Endothelial cell of umbilical vein (primary cell): Measurements from ENCODE around the gene C12orf43. TPM values are rescaled to one million over a fixed set of nuclear protein-coding genes. Genes with fewer than 3 reads are reported as not detected.

ENCODE experiments used
- BruUV-seq: library from RNA; stranded (reverse); fragments of 400-500 nt; replicated peaks from 2 replicates; lab custom pipeline; 2021; lab: Mats Ljungman, UMichigan
- CTCF ChIA-PET: fragments of 300-600, 350-600 bp; sonication (Branson Sonifier 250); formaldehyde crosslinking; loops from one replicate; lab custom pipeline; 2021; ENCODE audit warnings: antibody characterized with exemption, inconsistent platforms; lab: Charles Lee
- POLR2A ChIA-PET: fragments of 300-600, 350-600 bp; sonication (Branson Sonifier 250); formaldehyde crosslinking; loops from one replicate; lab custom pipeline; 2021; ENCODE audit warnings: antibody characterized with exemption, inconsistent platforms; lab: Charles Lee
- DNase-seq: peaks from one replicate; pipeline ENCODE4 v3.0.0-alpha.2; 2011; ENCODE audit warnings: low read depth, low spot score
- FAIRE-seq: peaks from 2 replicates; lab custom pipeline; 2011; peaks lifted over from hg19 to GRCh38; lab: Jason Lieb, UNC
- H2AFZ ChIP-seq: 2 replicates; pipeline ENCODE4 v1.6.0; 2012; ENCODE audit warnings: low read depth, low read length, control low read depth, inconsistent platforms
- H3K27ac ChIP-seq: 2 replicates; pipeline ENCODE4 v1.5.1; 2011; ENCODE audit warnings: low read depth, mild to moderate bottlenecking, control low read depth, low read length, moderate library complexity; ENCODE audit not compliant: insufficient read depth
- H3K27me3 ChIP-seq, 2 experiments: 2 replicates each; pipeline versions ENCODE4 v1.6.0 to v1.6.1; 2011; ENCODE audit warnings: low read length in 2 of 2, mixed read lengths in 1 of 2; ENCODE audit not compliant: control insufficient read depth in 2 of 2, insufficient read depth in 2 of 2
- H3K36me3 ChIP-seq, 2 experiments: 2 replicates in 1 of 2; 3 replicates in 1 of 2; pipeline ENCODE4 v1.5.1; 2011; ENCODE audit warnings: low read length in 2 of 2, mild to moderate bottlenecking in 1 of 2, moderate library complexity in 1 of 2; ENCODE audit not compliant: control insufficient read depth in 2 of 2, insufficient read depth in 2 of 2; ENCODE audit errors: extremely low read depth in 1 of 2
- H3K4me1 ChIP-seq: 3 replicates; pipeline ENCODE4 v1.5.1; 2011; ENCODE audit warnings: mild to moderate bottlenecking, low read length; ENCODE audit not compliant: control insufficient read depth, insufficient read depth; ENCODE audit errors: extremely low read depth
- H3K4me2 ChIP-seq: 2 replicates; pipeline ENCODE4 v1.6.1; 2011; ENCODE audit warnings: low read length, control low read depth, mixed read lengths; ENCODE audit not compliant: insufficient read depth
- H3K4me3 ChIP-seq, 3 experiments: fragments of 200-600 bp in 1 of 3; sonication (generic), shearing (Covaris generic) in 1 of 3; replicated peaks in 1 of 3; 2 replicates each; pipeline ENCODE4 v1.5.1; 2011 to 2016; ENCODE audit warnings: control low read depth in 3 of 3, low read length in 3 of 3, mild to moderate bottlenecking in 2 of 3, inconsistent platforms in 1 of 3, low read depth in 1 of 3, moderate library complexity in 1 of 3; ENCODE audit not compliant: insufficient read depth in 1 of 3
- H3K79me2 ChIP-seq: 2 replicates; pipeline ENCODE4 v1.6.0; 2012; ENCODE audit warnings: low read length, inconsistent platforms; ENCODE audit not compliant: control insufficient read depth, insufficient read depth
- H3K9ac ChIP-seq: replicated peaks from 2 replicates; pipeline ENCODE3; 2011; ENCODE audit warnings: low read length, control low read depth; ENCODE audit not compliant: insufficient read depth; ENCODE audit errors: extremely low read depth
- H3K9me1 ChIP-seq: replicated peaks from 3 replicates; pipeline ENCODE4 v1.6.0; 2011; ENCODE audit warnings: mild to moderate bottlenecking, low read length; ENCODE audit not compliant: control insufficient read depth, insufficient read depth; ENCODE audit errors: extremely low read depth
- H3K9me3 ChIP-seq: replicated peaks from 2 replicates; pipeline ENCODE4 v1.5.1; 2012; ENCODE audit warnings: low read length, inconsistent platforms; ENCODE audit not compliant: control insufficient read depth, insufficient read depth
- H4K20me1 ChIP-seq: replicated peaks from 2 replicates; pipeline ENCODE3; 2011; ENCODE audit warnings: mild to moderate bottlenecking, low read length; ENCODE audit not compliant: control insufficient read depth, insufficient read depth; ENCODE audit errors: extremely low read depth
- CTCF ChIP-seq, 2 donors: IDR thresholded peaks; 1 replicate in 1 of 2; 2 replicates in 1 of 2; pipeline ENCODE4 v1.5.1; 2011; ENCODE audit warnings: low read length in 2 of 2, mild to moderate bottlenecking in 2 of 2, moderate library complexity in 2 of 2, control low read depth in 1 of 2, inconsistent platforms in 1 of 2, low read depth in 1 of 2; ENCODE audit not compliant: insufficient read depth in 1 of 2; ENCODE audit errors: extremely low read depth in 1 of 2
- EZH2 ChIP-seq: IDR thresholded peaks from 2 replicates; pipeline ENCODE4 v1.6.1; 2012; ENCODE audit warnings: borderline replicate concordance, low read depth, mild to moderate bottlenecking, moderate library complexity, low read length, inconsistent platforms; ENCODE audit not compliant: severe bottlenecking
- FOS ChIP-seq: IDR thresholded peaks from 2 replicates; pipeline ENCODE4 v1.6.1; 2011; ENCODE audit warnings: mild to moderate bottlenecking, low read length, moderate library complexity, borderline replicate concordance; ENCODE audit not compliant: insufficient read depth
- GATA2 ChIP-seq: IDR thresholded peaks from 2 replicates; pipeline ENCODE4 v1.7.0; 2011; ENCODE audit warnings: low read depth, mild to moderate bottlenecking, moderate library complexity, mixed read lengths, low read length; ENCODE audit not compliant: insufficient read length, insufficient read depth
- JUN ChIP-seq: IDR thresholded peaks from 2 replicates; pipeline ENCODE4 v1.6.1; 2011; ENCODE audit warnings: borderline replicate concordance, low read depth; ENCODE audit not compliant: insufficient read length, insufficient read depth
- MAX ChIP-seq: IDR thresholded peaks from 2 replicates; pipeline ENCODE4 v1.6.1; 2011; ENCODE audit not compliant: insufficient read depth, insufficient read length
- MYC ChIP-seq: IDR thresholded peaks from one replicate; pipeline ENCODE4 v1.6.1; 2011; ENCODE audit warnings: mild to moderate bottlenecking, low read depth, low read length
- POLR2A ChIP-seq: IDR thresholded peaks from 2 replicates; pipeline ENCODE4 v1.6.1; 2012; ENCODE audit warnings: low read depth, mild to moderate bottlenecking, control low read depth, low read length
- POLR2AphosphoS5 ChIP-seq: IDR thresholded peaks from 2 replicates; pipeline ENCODE4 v1.6.1; 2012; ENCODE audit warnings: low read depth, mild to moderate bottlenecking, control low read depth, low read length, moderate library complexity; ENCODE audit not compliant: insufficient read depth
- dilution Hi-C: fragments of 300-500 bp; cut with MboI; formaldehyde crosslinking; loops from one replicate; pipeline ENCODE4 v1.15.0; 2019; ENCODE audit warnings: low sequenced_read_pairs; ENCODE audit not compliant: extremely low pct_ligation_motif_present
- intact Hi-C: fragments of 100-400 bp; cut with micrococcal nuclease; formaldehyde crosslinking; loops from one replicate; pipeline ENCODE4 v1.10.0; 2022
- polyA plus RNA-seq, 4 experiments: library from polyadenylated mRNA; depleted of rRNA in 3 of 4; stranded (reverse) in 3 of 4; unstranded in 1 of 4; fragments of >200 nt; gene quantifications; 2 replicates each; pipeline versions ENCODE4 v1.2.1 to v1.2.3, GENCODE V29; 2011 to 2012; ENCODE audit warnings: missing spikeins in 1 of 4
- total RNA-seq: library from RNA; stranded (reverse); gene quantifications from 2 replicates; pipeline ENCODE4 v1.2.3, GENCODE V29; 2021

The C12orf43 gene
- total and polyA plus RNA-seq, 2 donors (not counting 3 experiments of a cell fraction or from before 2014, with no cell fraction given), result 12.3 to 24.7 TPM

DNA sequence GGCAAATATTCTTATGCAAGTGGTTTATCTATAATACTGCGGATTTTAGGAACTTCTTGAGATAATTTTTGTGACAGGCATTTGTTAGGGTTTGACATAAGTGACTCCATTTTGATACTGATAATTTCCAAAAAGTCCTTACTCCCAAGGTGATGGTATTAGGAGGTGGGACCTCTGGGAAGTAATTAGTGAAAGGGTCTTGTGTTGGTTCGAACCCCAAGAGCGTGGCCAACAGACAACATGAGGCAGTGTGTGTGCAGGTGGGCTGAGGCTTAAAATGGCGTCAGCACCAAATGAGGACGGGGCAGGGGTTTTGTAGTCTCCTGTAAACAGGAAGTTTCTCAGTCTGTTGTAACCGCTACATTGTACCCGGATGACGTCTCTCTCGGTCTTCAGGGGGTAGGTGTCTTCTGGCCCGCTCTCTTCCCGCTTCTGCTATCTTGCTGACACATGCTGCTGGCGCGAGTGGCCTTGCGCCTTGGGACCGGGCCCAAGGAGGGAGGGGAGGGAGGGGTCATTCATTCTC, 1.7 kb upstream of the C12orf43 start:
- dilution Hi-C loops, result no loop called here
- Histone ChIP-seq H3K4me2 (no peak overlapping the region), H3K9me1 (no peaks in the 10 kb centered on the region), H3K9ac (no peak overlapping the region), H4K20me1 (no peaks in the 10 kb centered on the region), H3K79me2 (peaks cover 9% of the 10 kb centered on the region), H3K4me1 (peaks cover 3% of the 10 kb centered on the region), H2AFZ (no peak overlapping the region), H3K27me3 (peaks cover 3 to 6% of the 10 kb centered on the region in 2 experiments), H3K4me3 (no peak overlapping the region), H3K9me3 (no peaks in the 10 kb centered on the region), H3K27ac (no peak overlapping the region), H3K36me3 (no peaks in the 10 kb centered on the region)
- DNase-seq, result no peak
- FAIRE-seq, result no peak
- TF ChIP-seq MYC (no peak), CTCF (IDR thresholded peaks at IDR 0.05; ENCODE audit: extremely low read depth in 1 of 2, insufficient read depth in 1 of 2, low read depth in 1 of 2, low read length in 2 of 2) (no peak), EZH2 (no peak), JUN (no peak), POLR2AphosphoS5 (no peak), POLR2A (no peak), MAX (no peak), GATA2 (no peak), FOS (no peak)
- intact Hi-C loops, result no loop called here
- BruUV-seq, result no TSS peak
- ChIA-PET POLR2A (no interaction called here), CTCF (interaction anchor here (1.8 kb wide), 1 partner anchor 9 kb away, joined by 8 read pairs; no protein-coding TSS in a partner anchor)
